Keratinocyte (primary cell): Measurements from ENCODE around the gene COG6. TPM values are rescaled to one million over a fixed set of nuclear protein-coding genes. Genes with fewer than 3 reads are reported as not detected.

Experiments
- DNase-seq: peaks from one replicate; pipeline ENCODE4 v3.0.0-alpha.2; 2011; ENCODE audit warnings: low read depth, missing footprints, low spot score
- FAIRE-seq: peaks from 2 replicates; lab custom pipeline; 2011; peaks lifted over from hg19 to GRCh38; lab: Jason Lieb, UNC
- H2AFZ ChIP-seq: 2 replicates; pipeline ENCODE4 v1.6.0; 2012; ENCODE audit warnings: low read length, control low read depth, inconsistent platforms; ENCODE audit not compliant: control insufficient read depth
- H3K27ac ChIP-seq: 2 replicates; pipeline ENCODE4 v1.5.1; 2011; ENCODE audit warnings: low read length; ENCODE audit not compliant: control insufficient read depth, insufficient read depth
- H3K27me3 ChIP-seq: 3 replicates; pipeline ENCODE4 v1.6.0; 2011; ENCODE audit warnings: low read length; ENCODE audit not compliant: control insufficient read depth, insufficient read depth; ENCODE audit errors: extremely low read depth
- H3K36me3 ChIP-seq, 2 experiments: 2 replicates in 1 of 2; 3 replicates in 1 of 2; pipeline ENCODE4 v1.5.1; 2011; ENCODE audit warnings: low read length in 2 of 2, mild to moderate bottlenecking in 1 of 2; ENCODE audit not compliant: control insufficient read depth in 2 of 2, insufficient read depth in 2 of 2; ENCODE audit errors: extremely low read depth in 1 of 2
- H3K4me1 ChIP-seq: 3 replicates; pipeline ENCODE4 v1.5.1; 2011; ENCODE audit warnings: low read length; ENCODE audit not compliant: control insufficient read depth, insufficient read depth; ENCODE audit errors: extremely low read depth
- H3K4me2 ChIP-seq: 3 replicates; pipeline ENCODE4 v1.6.0; 2011; ENCODE audit warnings: low read depth, low read length; ENCODE audit not compliant: control insufficient read depth, insufficient read depth; ENCODE audit errors: extremely low read depth
- H3K4me3 ChIP-seq, 3 experiments: fragments of 200-600 bp in 1 of 3; sonication (generic) in 1 of 3; 2 replicates in 2 of 3; 3 replicates in 1 of 3; pipeline ENCODE4 v1.5.1; 2011 to 2016; ENCODE audit warnings: low read length in 3 of 3, mild to moderate bottlenecking in 3 of 3, control low read depth in 2 of 3, inconsistent platforms in 1 of 3, low read depth in 1 of 3, mixed read lengths in 1 of 3, mixed run types in 1 of 3, moderate library complexity in 1 of 3; ENCODE audit not compliant: control insufficient read depth in 2 of 3, insufficient read depth in 2 of 3; ENCODE audit errors: extremely low read depth in 1 of 3
- H3K79me2 ChIP-seq: 2 replicates; pipeline ENCODE4 v1.6.0; 2012; ENCODE audit warnings: low read length; ENCODE audit not compliant: control insufficient read depth, insufficient read depth
- H3K9ac ChIP-seq: 3 replicates; pipeline ENCODE4 v1.6.0; 2011; ENCODE audit warnings: low read length; ENCODE audit not compliant: control insufficient read depth, insufficient read depth; ENCODE audit errors: extremely low read depth
- H3K9me1 ChIP-seq: 3 replicates; pipeline ENCODE4 v1.6.0; 2011; ENCODE audit warnings: low read length; ENCODE audit not compliant: control insufficient read depth, insufficient read depth; ENCODE audit errors: extremely low read depth
- H3K9me3 ChIP-seq: 2 replicates; pipeline ENCODE4 v1.5.1; 2012; ENCODE audit warnings: low read depth, low read length; ENCODE audit not compliant: control insufficient read depth
- H4K20me1 ChIP-seq: 3 replicates; pipeline ENCODE4 v1.6.0; 2011; ENCODE audit warnings: low read length; ENCODE audit not compliant: control insufficient read depth, insufficient read depth; ENCODE audit errors: extremely low read depth
- EZH2 ChIP-seq: IDR thresholded peaks from one replicate; pipeline ENCODE4 v1.6.1; 2012; ENCODE audit warnings: inconsistent platforms, mild to moderate bottlenecking, low read length, moderate library complexity
- dilution Hi-C: fragments of 300-500 bp; cut with MboI; formaldehyde crosslinking; loops from one replicate; pipeline ENCODE4 v1.7.0; 2020; ENCODE audit warnings: low sequenced_read_pairs; ENCODE audit not compliant: extremely low pct_ligation_motif_present
- polyA plus RNA-seq, 5 experiments: library from polyadenylated mRNA; depleted of rRNA in 3 of 5; stranded (reverse) in 3 of 5; stranded (forward) in 1 of 5; unstranded in 1 of 5; fragments of >200 nt; gene quantifications; 1 replicate in 1 of 5; 2 replicates in 3 of 5; 3 replicates in 1 of 5; pipeline versions ENCODE4 v1.2.1 to v1.2.3, GENCODE V29; 2011 to 2012; ENCODE audit warnings: missing spikeins in 2 of 5, low read depth in 1 of 5, low replicate concordance in 1 of 5
- TF ChIP-seq, protein P1 (sequence below), 3 experiments: IDR thresholded peaks in 1 of 3; conservative IDR thresholded peaks in 1 of 3; optimal IDR thresholded peaks in 1 of 3; 2 replicates in 2 of 3; 3 replicates in 1 of 3; pipeline versions ENCODE3 to v1.5.1; 2011; ENCODE audit warnings: low read length in 3 of 3, mild to moderate bottlenecking in 3 of 3, moderate library complexity in 2 of 3, control low read depth in 1 of 3, inconsistent platforms in 1 of 3; ENCODE audit not compliant: insufficient read depth in 2 of 3; ENCODE audit errors: extremely low read depth in 1 of 3

Gene COG6
- polyA plus RNA-seq, 1 donor (not counting 4 experiments of a cell fraction or from before 2014, with no cell fraction given), result 25.5 TPM

DNA sequence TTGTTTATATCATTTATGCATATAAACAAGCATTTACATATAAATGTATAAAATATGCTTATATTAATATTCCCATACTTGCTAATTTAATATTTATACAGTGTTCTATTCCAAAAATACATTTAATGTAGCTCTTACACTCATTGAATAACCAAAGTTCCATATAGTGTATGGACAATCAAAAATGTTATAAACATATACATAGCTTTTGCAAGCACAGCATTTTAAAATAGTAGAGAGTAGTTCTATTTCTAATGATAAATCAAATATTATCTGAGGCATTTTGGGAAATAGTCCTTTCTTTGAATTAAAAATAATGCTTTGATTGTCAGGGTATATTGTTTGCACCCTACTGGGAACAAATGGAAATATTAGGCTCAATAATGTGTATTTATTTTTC lies 22.5 kb upstream of the COG6 start:
- no peak for TF ChIP-seq EZH2
- TF ChIP-seq, protein P1, sequence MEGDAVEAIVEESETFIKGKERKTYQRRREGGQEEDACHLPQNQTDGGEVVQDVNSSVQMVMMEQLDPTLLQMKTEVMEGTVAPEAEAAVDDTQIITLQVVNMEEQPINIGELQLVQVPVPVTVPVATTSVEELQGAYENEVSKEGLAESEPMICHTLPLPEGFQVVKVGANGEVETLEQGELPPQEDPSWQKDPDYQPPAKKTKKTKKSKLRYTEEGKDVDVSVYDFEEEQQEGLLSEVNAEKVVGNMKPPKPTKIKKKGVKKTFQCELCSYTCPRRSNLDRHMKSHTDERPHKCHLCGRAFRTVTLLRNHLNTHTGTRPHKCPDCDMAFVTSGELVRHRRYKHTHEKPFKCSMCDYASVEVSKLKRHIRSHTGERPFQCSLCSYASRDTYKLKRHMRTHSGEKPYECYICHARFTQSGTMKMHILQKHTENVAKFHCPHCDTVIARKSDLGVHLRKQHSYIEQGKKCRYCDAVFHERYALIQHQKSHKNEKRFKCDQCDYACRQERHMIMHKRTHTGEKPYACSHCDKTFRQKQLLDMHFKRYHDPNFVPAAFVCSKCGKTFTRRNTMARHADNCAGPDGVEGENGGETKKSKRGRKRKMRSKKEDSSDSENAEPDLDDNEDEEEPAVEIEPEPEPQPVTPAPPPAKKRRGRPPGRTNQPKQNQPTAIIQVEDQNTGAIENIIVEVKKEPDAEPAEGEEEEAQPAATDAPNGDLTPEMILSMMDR (optimal IDR thresholded peaks at IDR 0.05 in 1 of 3, IDR thresholded peaks at IDR 0.05 in 1 of 3, conservative IDR thresholded peaks at IDR 0.05 in 1 of 3; ENCODE audit: extremely low read depth in 1 of 3, insufficient read depth in 2 of 3, low read length in 3 of 3), result no peak
- Histone ChIP-seq H3K4me1 (no peaks in the 10 kb centered on the region), H3K36me3 (no peaks in the 10 kb centered on the region), H3K27me3 (peaks cover 10% of the 10 kb centered on the region), H3K9ac (no peak overlapping the region), H3K9me1 (no peaks in the 10 kb centered on the region), H3K4me2 (no peak overlapping the region), H2AFZ (no peak overlapping the region), H3K4me3 (no peak overlapping the region), H3K27ac (no peak overlapping the region), H3K9me3 (no peaks in the 10 kb centered on the region), H3K79me2 (no peaks in the 10 kb centered on the region), H4K20me1 (no peaks in the 10 kb centered on the region)
- dilution Hi-C loops, result no loop called here
- FAIRE-seq, result no peak
- no peak for DNase-seq

DNA sequence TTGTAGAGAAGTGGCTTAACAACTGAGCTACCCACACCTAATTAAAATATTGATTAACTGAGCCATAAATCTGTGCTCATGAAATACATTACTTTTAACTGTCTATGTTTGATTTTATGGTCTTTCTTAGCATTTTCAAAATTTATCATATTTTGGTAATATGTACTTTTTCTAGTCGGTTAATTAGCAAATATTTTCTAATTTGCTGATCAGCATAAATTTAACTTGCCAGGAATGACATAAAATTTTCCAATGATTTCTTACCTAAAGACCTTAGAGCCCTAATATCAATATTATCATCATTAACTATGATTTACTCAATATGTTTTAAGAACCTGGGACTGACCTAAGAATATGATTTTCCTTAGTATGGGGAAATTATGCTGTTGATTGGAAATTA lies 19.9 kb upstream of the COG6 start:
- TF ChIP-seq, protein P1 (optimal IDR thresholded peaks at IDR 0.05 in 1 of 3, IDR thresholded peaks at IDR 0.05 in 1 of 3, conservative IDR thresholded peaks at IDR 0.05 in 1 of 3; ENCODE audit: extremely low read depth in 1 of 3, insufficient read depth in 2 of 3, low read length in 3 of 3), result no peak
- TF ChIP-seq EZH2, result no peak
- dilution Hi-C loops, result no loop called here
- no peak for FAIRE-seq

More for the DNA sequence above, 19.9 kb upstream of the COG6 start:
- Histone ChIP-seq H3K9me1 (no peaks in the 10 kb centered on the region), H3K9me3 (no peaks in the 10 kb centered on the region), H4K20me1 (no peaks in the 10 kb centered on the region), H3K9ac (no peak overlapping the region), H3K27ac (no peak overlapping the region), H2AFZ (no peak overlapping the region), H3K4me2 (no peak overlapping the region), H3K36me3 (no peaks in the 10 kb centered on the region), H3K4me1 (no peaks in the 10 kb centered on the region), H3K4me3 (no peak overlapping the region), H3K79me2 (no peaks in the 10 kb centered on the region), H3K27me3 (peaks cover 13% of the 10 kb centered on the region)
- no peak for DNase-seq
